ENCODE data around the gene PTPA.
"Not testable (repeated sequence)": the region's sequence is repeated elsewhere in the genome, so short reads cannot be mapped to it uniquely, and the experiment has no call there.

Gene PTPA

GRCh38 chr9:129118799-129119198, 7.6 kb downstream of the PTPA start:
- H3K4me3 ChIP-seq (replicated peaks; ENCODE audit: low read depth, low read length) = no peak overlapping the region
- no peak for DNase-seq (ENCODE audit: extremely low read depth, low read depth)

GRCh38 chr9:129121483-129121882, 10.3 kb downstream of the PTPA start:
- TF ChIP-seq, protein P1, sequence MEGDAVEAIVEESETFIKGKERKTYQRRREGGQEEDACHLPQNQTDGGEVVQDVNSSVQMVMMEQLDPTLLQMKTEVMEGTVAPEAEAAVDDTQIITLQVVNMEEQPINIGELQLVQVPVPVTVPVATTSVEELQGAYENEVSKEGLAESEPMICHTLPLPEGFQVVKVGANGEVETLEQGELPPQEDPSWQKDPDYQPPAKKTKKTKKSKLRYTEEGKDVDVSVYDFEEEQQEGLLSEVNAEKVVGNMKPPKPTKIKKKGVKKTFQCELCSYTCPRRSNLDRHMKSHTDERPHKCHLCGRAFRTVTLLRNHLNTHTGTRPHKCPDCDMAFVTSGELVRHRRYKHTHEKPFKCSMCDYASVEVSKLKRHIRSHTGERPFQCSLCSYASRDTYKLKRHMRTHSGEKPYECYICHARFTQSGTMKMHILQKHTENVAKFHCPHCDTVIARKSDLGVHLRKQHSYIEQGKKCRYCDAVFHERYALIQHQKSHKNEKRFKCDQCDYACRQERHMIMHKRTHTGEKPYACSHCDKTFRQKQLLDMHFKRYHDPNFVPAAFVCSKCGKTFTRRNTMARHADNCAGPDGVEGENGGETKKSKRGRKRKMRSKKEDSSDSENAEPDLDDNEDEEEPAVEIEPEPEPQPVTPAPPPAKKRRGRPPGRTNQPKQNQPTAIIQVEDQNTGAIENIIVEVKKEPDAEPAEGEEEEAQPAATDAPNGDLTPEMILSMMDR (IDR thresholded peaks at IDR 0.05; ENCODE audit: low read depth, low read length, missing control alignments) = no peak
- DNase-seq (ENCODE audit: extremely low read depth, low read depth) = no peak
- no peak overlapping the region for H3K4me3 ChIP-seq (replicated peaks; ENCODE audit: low read depth, low read length)

More at GRCh38 chr9:129118799-129119198, 7.6 kb downstream of the PTPA start:
- TF ChIP-seq, protein P1 (IDR thresholded peaks at IDR 0.05; ENCODE audit: low read depth, low read length, missing control alignments) = no peak

DNA sequence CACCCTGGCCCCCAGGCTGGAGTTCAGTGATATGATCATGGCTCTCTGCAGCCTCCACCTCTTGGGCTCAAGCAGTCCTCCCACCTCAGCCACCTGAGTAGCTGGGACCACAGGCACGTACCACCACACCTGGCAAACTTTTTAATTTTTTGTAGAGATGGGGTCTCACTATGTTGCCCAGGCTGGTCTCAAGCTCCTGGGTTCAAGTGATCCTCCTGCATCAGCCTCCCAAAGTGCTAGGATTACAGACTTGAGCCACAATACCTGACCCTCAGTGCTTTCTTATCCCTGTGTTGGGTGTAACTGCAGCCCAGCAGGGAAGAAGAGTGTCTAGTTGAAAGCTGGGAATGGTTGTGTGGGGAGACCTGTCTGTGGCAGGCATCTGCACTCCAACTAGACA, 10.9 kb downstream of the PTPA start:
- TF ChIP-seq, protein P1 (IDR thresholded peaks at IDR 0.05; ENCODE audit: low read depth, low read length, missing control alignments) = no peak
- H3K4me3 ChIP-seq (replicated peaks; ENCODE audit: low read depth, low read length) = no peak overlapping the region
- DNase-seq (ENCODE audit: extremely low read depth, low read depth) = no peak

- DNase-seq (ENCODE audit: extremely low read depth, low read depth); H3K4me3 ChIP-seq (replicated peaks; ENCODE audit: low read depth, low read length): not testable (repeated sequence)
These were observed 11.8 kb downstream of the PTPA start for GRCh38 chr9:129122976-129123375.

DNA sequence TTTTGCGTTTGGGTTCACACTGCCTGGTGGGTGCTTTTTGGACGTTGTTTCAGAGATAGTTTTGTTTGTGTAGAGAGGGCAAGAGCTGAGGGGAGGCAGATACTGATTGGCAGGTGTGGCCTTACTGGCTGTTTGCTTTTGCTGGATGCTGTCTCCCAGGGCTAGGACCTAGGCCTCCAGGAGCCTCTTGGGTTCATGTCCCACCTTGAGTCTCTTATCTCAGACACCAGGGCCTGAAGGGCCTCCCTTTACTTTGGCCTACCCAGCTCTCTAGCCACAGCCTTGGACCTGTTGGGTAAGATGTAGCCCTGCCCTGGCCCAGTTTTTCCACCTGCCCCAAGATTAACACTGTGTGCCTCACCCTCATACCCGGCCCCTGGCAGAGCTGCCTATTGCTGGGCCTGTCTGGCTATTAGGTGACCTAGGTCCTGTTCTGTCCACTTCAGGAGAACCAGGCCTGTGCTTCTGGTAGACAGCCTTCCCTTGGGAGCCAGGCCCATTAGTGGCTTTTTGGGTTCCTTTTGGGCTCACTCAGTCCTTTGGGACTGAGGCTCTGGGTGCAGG, 13.4 kb downstream of the PTPA start:
- H3K4me3 ChIP-seq (replicated peaks; ENCODE audit: low read depth, low read length) = no peak overlapping the region
- DNase-seq (ENCODE audit: extremely low read depth, low read depth) = no peak
- TF ChIP-seq, protein P1 (IDR thresholded peaks at IDR 0.05; ENCODE audit: low read depth, low read length, missing control alignments) = no peak

GRCh38 chr9:129125478-129125877, 14.3 kb downstream of the PTPA start:
- no peak for DNase-seq (ENCODE audit: extremely low read depth, low read depth)
- H3K4me3 ChIP-seq (replicated peaks; ENCODE audit: low read depth, low read length) = no peak overlapping the region
- TF ChIP-seq, protein P1 (IDR thresholded peaks at IDR 0.05; ENCODE audit: low read depth, low read length, missing control alignments) = no peak

DNA sequence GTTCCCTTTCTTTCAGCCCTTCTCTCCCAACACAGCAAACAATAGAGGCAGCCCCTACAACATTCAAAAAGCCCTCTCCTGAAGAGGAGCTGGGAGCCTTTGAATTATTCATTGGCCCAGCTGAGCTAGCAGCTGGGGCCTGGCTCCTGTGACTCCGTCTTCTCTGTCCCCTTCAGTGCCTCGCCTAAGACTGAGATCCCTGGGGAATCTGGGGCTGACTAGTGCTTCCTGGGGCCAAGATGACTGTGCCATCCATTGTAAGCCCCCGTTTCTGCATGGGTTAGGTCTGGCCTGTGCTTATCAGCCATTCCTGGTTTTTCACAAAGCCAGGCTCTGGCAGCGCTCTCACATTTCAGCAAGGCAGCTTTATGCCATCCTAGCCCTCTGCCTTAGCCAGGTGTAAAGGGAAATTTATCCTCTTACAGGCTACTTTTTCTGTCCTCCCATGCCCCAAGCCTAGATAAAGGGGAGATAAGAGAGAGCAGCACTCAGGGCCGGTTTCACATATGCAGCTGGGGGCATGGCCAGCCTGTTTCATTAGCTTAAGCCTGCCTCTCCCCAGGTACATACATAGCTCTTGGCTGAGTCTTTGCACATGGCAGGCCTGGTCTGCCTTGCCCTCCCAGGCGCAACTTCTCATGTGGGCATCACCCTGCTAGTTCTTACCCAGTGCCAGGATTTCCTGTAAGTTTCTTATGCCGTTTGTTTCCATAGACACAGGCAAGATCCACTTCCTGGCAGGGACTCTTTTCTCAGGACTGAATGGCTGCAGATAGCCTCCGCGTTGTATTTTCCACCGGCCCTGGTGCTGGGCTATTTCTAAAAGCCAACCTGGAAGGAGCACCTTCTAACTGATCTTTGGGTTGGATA, 15.8 kb downstream of the PTPA start:
- DNase-seq (ENCODE audit: extremely low read depth, low read depth) = no peak
- TF ChIP-seq, protein P1 (IDR thresholded peaks at IDR 0.05; ENCODE audit: low read depth, low read length, missing control alignments) = no peak
- no peak overlapping the region for H3K4me3 ChIP-seq (replicated peaks; ENCODE audit: low read depth, low read length)

Data from HFF-Myc (cell line).